CD1c-positive myeloid dendritic cell (primary cell): ENCODE data around the gene BFSP1.

ENCODE experiments used
- DNase-seq: peaks from one replicate; pipeline ENCODE4 v3.0.0-alpha.2; 2016; ENCODE audit errors: extremely low spot score

The BFSP1 gene

DNA sequence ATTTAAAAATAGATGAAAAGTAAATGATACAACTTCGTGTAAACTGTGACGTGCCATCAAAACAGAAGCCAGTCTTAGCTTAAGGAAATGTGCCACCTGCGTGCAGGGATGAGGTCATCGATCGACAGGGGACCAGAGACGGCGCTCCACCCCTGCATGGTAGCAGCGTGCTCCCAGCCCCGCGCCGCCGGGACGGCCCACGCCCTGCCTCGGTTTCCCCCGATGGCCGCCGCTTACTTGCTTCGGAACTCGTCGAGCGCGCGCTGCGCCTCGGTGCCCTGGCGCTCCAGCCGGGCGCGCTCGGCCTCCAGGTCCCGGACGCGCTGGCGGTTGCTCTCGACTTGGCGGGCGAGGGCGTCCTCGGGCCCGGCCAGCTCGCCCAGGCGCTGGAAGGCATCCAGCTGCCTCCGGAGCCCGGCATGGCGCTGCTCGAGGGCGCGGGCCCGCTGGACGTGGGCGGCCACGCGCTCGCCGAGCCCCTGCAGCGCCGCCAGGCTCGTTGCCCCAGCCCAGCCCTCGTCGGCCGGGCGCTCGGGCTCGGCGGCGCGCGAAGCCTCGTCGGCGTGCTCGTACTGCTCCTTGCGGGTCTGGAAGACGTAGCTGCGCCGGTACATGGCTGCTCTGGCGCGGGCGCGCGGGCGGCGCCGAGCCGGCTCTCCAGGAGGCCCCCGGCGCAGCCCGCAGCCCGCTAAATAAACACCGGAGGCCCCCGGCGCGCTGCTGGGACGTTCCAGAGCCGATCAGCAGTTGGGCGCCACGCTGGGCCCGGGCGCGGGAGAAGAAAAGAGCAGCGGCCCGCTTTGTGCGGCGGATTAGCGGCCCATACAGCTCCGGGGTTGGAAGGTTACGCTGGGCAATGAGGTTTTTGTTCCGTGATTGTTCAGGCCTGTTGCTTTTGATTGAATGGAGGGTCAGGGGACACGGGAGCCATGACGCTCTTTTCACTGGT, at the start of gene BFSP1:
TSS of gene BFSP1 (minus strand) at position 664 of the 949 bp plus-strand sequence. CDS start at position 614, 50 bp downstream.
- peak; percentile 46 for DNase-seq

DNA sequence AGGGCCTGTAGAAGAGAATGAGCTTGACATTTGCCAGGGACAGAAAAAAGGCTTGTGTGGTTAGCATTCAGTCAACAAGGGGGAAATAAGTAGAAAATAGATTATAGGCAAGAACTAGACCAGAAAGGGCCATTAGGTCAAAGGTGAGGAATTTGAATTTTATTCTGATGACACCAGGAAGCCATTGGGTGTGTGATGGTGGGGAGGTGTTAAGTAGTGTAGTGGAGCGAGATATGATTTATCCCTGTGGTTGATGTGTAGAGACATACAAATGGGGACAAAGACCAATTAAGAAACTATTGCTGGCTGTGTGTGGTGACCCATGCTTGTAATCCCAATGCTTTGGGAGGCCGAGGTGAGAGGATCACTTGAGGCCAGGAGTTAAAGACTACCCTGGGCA, 49.7 kb upstream of the BFSP1 start:
- DNase-seq: no peak

DNA sequence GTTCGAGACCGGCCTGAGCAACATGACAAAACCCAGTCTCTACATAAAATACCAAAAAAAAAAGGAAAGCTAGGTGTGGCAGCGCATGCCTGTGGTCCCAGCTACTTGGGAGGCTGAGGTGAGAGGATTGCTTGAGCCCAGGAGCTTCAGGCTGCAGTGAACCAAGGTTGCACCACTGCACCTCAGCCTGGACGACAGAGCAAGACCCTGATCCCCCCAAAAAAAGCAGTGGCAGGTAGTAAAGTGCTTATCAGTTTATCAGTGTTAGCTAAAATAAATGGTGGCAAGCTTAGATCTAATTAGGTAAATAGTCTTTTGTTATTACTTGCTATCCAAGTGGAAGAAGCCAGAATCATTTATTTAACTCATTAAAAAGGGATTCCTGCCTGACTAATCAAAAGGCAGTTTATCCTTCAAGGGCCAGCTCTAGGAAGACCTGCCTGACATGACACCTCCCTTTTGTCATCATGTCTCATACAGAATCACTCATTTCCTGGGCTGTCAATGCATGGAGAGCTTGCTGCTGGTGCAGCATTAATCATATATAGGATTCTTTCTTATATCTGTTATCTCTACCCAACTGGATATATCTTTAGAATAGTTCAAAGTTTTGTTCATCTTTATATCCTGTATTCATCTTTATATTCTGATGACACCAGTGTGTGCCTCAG, 48.3 kb upstream of the BFSP1 start:
- DNase-seq: no peak

DNA sequence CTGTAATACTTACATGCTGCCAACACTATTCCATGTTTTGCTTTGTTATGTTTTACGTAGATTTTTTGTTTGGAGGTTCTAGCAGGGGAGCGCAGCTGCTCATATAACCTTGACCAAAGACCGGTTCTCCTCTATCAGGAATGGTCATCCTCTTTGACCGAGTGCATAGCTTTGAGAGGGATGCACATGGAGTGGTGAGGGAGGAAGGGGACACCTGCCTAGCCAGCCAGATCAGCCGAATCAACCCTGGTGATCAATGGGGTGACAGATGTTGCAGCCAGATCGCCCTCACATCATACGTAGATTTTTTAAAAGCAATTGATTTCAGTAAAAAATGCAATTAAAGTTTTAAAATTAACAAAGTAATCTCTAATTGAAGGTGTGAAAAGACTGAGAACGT, 45.0 kb upstream of the BFSP1 start:
- no peak for DNase-seq

DNA sequence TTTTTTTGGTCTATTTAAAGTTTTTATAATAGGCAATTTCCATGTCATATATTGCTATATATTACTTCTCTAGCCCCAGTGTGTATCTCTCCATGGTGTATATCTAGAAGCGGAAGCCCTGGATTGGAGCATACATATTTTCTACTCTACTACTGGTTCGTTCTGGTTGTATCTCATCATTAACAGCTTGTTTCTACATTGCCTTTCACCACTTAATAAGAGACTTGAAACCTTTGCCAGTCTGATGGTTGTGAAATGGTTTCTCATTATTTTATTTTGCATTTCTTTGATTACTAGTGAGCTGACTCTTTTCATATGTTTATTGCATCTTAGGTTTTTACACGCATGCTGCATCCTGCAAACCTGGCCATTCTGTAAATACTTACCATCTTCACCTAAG, 42.3 kb upstream of the BFSP1 start:
- no peak for DNase-seq

DNA sequence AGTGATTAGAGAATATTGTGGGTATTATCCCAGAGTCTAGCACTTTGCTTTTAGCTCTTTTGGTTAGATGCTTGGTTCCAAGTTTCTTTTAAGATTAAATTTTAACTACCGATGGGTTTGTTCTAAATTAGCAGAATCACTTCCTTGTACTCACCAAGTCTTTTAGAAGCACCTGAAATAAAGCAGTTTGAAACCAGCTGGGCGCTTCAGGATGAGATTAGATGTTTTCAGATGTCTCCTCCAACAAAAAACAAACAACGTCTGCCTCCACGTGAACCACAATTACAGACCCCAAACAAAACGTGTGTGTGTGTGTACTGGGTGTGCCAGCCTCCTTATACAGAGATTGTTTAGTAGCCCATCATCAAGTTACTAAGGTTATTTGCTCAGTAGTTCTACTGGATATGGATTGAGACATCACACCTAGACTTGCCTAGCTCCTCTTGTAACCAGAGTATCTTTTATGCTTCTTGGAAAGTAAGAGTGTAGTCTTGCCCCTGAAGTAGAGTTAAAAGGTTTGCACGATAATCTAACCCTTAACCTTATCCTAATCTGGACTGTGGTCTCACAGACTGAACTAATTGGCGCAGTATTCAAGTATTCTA, 41.0 kb upstream of the BFSP1 start:
- DNase-seq: no peak

DNA sequence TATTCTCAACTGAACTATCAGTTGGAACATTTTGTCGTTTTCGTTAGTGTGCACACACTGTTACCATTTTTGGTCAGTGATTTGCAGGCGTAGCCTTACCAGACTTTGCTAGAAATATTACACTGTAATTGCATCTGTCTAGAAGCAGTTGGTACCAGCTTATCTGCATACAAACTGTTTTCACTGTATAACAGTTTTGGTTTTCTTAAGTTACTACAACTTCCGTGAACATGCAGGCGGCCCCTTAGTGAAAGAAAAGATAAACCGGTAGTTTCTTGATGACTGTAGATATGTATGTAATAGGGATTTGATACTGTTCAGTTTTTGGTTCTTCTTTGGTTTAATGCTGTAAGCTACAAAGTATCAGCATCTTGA, 40.0 kb upstream of the BFSP1 start:
- DNase-seq: peak; percentile 11

DNA sequence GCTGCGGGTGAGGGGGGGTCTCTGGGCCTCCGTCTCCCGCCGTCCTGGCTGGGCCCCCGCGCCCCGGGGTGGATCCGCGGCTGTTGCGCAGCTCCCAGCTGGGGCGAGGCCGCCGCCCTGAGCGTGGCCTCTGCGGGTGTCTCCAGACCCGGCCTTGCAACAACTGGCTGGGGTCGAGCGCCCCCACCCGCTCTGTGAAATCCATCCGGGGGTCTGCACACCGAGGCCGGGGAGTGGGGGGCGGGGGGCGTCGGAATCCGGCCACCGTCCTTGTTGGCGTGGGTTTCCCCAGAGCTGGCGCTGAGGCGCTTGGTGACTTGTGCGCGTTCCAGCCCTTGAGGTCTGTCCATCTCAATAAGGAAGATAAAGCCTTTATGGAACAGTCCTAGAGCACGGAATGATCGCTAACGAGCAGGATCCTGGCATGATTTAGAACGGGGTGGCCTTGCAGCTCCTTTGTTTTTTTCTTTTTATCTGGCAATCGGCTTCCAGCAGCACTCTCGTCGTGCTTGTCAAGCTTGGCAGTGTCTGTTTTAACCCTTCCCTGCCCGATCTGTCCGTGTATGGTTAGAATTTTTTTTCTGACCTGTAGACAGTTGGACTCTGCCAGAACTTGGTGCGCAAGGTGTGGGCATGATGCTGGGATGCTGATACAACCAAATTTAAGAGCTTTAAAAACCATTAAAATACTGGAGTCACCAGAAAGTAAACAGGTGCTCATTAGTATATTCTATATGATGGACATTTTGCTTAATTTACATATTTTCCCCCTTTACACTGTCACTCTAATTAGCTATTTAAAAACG, 39.4 kb upstream of the BFSP1 start:
- DNase-seq: peak; percentile 36

DNA sequence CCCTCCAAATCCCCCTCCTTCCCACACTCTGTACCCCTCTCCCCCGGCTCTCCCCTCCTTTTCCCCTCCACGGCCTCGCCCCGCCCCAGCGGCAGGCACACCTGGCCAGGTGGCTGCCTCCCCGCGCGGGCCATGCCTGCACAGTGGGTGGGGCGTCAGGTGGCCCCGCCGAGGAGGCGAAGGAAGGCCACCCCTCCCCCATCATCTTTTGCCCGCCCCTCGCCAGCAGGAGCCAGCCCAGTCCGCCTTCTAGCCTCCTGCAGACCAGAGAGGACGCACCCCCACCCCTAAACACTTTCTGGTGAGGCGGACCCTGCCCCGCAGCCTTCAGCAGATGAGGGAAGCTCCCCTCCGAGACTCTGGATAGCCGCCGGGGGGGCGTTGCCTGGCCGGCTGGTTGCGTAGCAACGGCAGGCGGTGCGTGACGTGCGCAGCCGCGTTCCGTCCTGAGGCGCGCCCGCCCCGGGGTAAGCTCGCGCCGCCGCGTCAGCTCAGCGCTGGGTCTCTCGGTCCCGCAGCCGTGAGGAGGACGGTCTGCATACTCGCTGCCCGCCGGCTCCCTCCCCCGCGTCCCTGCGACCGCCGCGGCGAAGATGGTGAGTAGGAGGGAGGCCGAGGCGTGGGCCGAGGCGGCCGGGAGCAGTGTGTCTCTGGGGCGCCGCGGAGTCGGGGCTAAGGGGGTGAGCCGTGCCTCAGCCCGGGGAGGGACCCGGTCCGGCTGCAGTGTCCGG, 38.6 kb upstream of the BFSP1 start, which contains the start of gene DSTN:
TSS of gene DSTN (plus strand) at position 460 of the 731 bp plus-strand sequence. CDS start at position 594, 134 bp downstream.
- peak; percentile 97 for DNase-seq

DNA sequence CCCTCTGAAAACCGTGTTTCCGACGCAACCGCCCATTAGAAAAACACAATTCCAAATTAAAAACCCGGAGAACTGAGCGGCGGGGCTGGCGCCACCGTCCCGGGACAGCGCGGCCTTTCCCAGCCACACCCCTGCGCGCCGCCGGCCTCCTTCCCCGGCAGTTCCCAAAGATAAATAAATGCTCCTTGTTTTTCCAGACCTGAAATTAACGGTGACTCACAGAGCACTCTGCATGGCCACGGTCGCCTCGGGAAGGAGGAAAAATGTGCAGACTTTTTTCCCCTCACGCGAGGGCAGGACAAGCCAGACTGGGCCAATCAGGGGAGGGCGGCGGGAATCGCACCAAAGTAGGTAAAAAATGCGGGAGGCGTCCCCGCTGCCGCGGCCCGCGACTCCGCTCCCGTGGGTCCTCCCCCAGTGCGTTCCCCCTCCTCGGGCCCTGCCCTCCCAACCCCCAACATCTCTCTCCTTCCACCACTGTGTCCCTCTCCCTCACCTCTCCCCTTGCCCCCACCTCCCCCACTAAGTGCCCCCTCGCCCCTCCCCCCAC, 37.9 kb upstream of the BFSP1 start:
- DNase-seq: peak; percentile 44

DNA sequence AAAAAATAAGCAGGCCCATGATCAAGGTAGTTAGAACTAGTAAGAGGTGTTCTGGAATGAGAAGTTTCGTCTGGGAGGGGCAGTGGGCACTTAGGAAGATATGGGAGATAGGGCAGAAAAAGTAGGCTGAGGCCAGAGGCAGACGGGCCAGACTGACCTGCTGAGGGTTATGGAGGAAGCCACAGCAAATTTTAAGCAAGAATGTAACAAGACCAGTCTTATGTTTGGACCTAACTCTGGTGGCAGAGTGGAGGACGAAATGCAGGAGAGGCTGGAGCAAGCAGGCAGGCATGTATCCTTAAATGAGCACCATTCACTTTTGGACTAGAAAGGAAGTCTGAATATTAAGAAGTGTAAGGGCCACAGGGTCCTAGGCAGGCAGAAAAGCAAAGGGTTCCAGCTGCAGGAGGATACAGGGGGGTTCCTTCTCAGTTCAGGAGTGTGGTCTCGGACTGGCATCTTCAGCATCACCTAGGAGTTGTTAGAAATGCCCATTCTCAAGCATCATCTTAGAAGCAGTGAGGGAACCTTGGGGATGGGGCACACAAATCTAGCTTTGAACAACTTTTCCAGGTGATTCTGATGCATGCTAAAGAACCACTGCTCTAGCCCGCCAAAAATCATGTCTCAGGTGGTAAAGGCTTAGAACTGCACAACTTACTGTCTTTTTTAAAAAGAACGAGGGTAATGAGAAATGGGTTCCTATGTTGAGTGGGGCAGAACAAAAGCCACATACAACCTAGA, 37.0 kb upstream of the BFSP1 start:
- no peak for DNase-seq

DNA sequence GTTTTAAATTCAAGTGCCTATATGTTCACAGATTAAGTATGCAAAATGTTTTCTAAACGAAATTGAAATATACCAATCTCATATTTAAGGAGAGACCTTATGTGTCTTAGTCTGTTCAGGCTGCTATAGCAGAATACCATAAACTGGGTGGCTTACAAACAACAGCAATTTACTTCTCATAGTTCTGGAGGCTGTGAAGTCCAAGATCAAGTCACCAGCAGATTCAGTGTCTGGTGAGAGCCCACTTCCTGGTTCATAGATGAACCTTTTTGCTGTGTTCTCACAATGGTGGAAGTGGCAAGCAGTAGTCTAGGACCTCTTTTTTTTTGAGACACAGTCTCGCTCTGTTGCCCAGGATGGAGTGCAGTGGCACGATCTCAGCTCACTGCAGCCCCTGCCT, 35.2 kb upstream of the BFSP1 start:
- no peak for DNase-seq

DNA sequence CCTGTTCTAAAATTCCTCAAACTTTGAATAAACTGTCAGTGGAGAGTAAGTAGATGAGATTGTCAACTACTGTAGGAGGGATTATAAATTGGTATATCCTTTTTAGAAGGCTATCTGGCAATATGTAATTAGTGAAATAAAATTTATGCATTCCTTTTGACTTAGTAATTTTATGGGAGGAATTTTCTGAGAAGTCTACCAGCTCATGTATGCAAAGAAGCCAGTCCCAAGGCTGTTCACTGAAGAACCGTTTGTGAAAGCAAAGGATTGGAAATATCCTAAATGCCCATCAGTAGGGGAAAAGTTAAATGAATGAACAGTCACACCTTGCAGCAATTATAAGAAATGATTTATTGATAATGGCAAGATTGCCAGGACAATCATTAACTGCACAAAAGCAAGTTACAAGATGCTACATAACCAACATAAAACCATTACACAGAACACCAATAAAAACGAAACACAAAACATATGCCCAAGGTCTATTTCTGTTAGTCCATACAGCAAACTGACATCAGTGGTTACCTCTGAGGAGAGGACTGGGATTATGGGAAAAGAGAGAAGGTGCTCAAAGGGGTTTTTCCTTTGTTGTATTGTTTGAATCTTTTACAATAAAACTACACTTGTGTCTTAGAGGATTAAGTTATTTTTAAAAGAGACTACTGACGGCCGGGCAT, 34.1 kb upstream of the BFSP1 start:
- no peak for DNase-seq

DNA sequence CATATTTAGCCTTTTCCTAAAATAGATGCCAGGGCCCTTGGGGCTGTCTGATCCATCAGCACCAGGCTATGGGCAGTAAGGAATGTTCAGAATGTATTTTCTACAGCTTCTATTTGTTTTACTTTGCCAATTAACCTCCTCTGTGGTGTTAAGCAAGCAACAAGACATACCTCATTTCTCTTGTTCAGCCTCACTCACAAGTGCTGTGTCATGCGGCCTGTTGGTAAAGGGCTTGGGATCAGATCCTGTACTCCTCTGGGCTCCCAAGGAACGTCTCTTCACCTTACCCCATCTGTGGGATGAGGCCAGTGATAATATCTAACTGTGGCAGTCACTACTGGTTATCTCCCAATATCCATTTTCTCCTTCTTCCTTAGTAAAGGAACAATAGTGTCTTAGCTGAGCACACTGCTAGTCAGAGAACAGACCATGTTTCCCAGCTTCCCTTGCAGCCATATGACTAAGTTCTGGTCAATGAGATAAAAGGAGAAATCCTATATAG, 31.7 kb upstream of the BFSP1 start:
- DNase-seq: no peak

DNA sequence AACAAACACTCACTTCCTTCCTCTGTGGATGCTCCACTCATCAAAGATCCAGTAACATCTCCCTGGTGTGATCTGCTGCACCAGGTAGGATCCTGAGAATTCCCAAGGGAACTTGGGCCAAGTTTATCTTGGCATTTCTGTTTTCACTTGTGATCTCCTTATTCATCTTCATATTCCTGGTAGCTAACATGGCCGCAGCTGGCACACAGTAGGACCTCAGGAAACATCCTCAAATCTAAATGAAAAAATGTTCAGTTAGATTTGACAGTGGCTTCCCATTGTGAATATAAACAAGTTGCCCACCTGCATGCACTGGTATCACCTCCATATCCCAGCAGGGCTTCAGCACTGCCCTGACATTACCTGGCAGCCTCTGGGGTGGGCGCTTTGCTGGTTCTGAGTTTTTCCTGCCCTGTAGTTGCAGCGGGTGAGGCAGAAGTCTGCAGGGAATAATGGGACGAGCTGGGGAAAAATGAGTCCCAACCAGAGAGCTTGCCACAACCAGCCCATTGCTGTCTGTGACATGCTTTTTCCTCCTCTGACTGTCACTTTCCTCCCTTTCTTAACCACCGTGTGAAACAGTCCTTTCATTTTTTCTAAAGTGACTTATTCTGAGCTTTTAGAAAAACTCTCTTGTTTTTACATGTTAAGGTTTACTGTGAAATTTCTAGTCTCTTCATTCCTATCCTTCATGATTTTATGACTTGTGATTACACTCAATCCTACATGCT, 29.3 kb upstream of the BFSP1 start:
- no peak for DNase-seq

DNA sequence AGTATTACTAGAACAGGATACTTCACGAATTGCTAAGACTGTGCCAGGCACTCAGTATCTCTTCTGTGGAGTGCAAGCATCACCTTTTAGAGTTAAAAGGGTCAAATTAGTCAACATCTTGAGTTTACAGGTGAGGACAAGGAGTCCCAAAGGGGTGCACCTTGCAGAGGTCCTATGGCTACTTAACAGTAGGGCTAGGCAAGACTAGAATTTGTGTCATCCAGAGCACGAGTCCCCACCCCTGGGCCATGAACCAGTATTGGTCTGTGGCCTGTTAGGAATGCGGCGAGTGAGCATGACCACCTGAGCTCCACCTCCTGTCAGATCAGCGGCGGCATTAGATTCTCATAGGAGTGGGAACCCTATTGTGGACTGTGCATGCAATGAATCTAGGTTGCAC, 28.2 kb upstream of the BFSP1 start:
- DNase-seq: no peak

DNA sequence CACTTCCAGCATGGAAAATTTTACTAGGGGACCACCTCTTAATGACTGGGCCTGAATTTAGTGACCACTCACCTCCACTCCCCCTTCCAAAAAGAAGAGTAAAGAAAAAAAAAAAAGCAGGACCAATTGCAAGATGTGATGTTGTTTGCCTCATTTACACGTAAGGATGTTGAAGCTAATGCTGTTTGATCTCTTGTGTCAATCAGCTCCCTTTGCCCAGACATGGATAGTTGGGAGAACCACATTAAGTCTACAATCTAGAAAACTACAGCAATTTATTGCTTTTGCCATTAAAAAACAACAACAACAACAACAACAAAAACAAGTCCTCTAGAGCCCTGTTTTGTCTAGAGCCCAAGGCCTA, 27.7 kb upstream of the BFSP1 start:
- no peak for DNase-seq

DNA sequence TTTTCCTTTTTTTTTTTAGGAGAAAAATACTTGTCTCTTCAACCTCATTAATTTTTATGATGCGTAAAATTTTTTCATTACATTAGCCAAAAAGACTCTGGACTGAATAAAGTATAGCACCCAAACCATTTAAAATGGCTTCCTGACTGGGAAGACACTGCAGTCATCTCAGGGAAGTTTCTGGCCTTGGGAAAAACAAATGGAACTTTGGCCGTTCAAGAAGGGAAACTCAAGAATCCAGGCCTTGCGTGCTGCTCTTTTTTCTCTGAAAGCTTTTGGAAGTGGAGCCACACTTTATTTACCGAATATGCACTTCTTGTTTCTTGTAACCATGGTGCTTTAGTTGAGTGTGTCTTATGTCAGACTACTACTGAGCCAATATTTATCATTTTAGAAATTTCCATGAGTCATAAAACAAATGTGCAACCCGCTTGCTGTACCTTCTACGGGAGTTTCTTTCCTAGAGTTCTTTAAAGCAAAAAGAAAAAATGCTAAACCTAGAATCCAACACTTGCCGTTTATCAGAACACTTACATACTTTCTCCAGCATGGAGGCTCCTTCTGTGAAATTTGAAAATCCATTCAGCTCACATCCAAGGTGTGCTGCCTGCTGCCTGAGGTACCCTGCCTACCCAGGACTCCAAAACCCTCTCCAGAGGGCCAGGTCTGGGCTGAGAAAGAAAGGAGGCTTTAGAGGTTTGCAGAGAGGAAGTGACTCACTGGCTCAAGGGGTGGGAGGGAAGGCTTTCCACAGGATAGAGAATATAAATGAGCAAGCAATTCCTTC, 27.2 kb upstream of the BFSP1 start:
- peak; percentile 59 for DNase-seq
